ENCODE measurements around the gene TLE3. TPM values are rescaled to one million over a fixed set of nuclear protein-coding genes. Genes with fewer than 3 reads are reported as not detected.

Gene TLE3
- total and polyA plus RNA-seq, 2 donors (not counting 1 experiment from before 2014, with no cell fraction given): 14.6 to 16.5 TPM

GRCh38 chr15:70118599-70118998 lies 20.9 kb upstream of the TLE3 start:
- H3K4me2 ChIP-seq (ENCODE audit: extremely low read depth, insufficient read depth, low read length): no peak overlapping the region
- no peak overlapping the region for H3K27ac ChIP-seq (ENCODE audit: insufficient read depth, low read length)
- H3K79me2 ChIP-seq (ENCODE audit: control insufficient read depth, insufficient read depth, low read length): no peaks in the 10 kb centered on the region
- no peaks in the 10 kb centered on the region for H4K20me1 ChIP-seq (ENCODE audit: control insufficient read depth, extremely low read depth, insufficient read depth, low read length)
- no peak overlapping the region for H2AFZ ChIP-seq (ENCODE audit: low read length)
- no peak for DNase-seq (ENCODE audit: low read depth in 2 of 2)
- no peak overlapping the region for H3K9ac ChIP-seq (ENCODE audit: insufficient read depth, low read length)
- H3K4me3 ChIP-seq (replicated peaks in 1 of 4; ENCODE audit: control extremely low read depth in 1 of 4, insufficient read depth in 1 of 4, low read depth in 3 of 4, low read length in 4 of 4): no peak overlapping the region
- H3K9me3 ChIP-seq (ENCODE audit: control insufficient read depth, insufficient read depth, low read depth, low read length): no peaks in the 10 kb centered on the region
- TF ChIP-seq EZH2 (IDR thresholded peaks at IDR 0.05; ENCODE audit: low read length, missing control alignments): no peak
- TF ChIP-seq, protein P1, sequence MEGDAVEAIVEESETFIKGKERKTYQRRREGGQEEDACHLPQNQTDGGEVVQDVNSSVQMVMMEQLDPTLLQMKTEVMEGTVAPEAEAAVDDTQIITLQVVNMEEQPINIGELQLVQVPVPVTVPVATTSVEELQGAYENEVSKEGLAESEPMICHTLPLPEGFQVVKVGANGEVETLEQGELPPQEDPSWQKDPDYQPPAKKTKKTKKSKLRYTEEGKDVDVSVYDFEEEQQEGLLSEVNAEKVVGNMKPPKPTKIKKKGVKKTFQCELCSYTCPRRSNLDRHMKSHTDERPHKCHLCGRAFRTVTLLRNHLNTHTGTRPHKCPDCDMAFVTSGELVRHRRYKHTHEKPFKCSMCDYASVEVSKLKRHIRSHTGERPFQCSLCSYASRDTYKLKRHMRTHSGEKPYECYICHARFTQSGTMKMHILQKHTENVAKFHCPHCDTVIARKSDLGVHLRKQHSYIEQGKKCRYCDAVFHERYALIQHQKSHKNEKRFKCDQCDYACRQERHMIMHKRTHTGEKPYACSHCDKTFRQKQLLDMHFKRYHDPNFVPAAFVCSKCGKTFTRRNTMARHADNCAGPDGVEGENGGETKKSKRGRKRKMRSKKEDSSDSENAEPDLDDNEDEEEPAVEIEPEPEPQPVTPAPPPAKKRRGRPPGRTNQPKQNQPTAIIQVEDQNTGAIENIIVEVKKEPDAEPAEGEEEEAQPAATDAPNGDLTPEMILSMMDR (conservative IDR thresholded peaks at IDR 0.05 in 1 of 2, IDR thresholded peaks at IDR 0.05 in 1 of 2; ENCODE audit: low read depth in 1 of 2, low read length in 2 of 2): no peak
- no peaks in the 10 kb centered on the region for H3K36me3 ChIP-seq (ENCODE audit: control insufficient read depth, insufficient read depth, low read length)
- H3K4me1 ChIP-seq (ENCODE audit: control insufficient read depth, extremely low read depth, insufficient read depth, low read length): peaks cover 6% of the 10 kb centered on the region
- peaks cover 12% of the 10 kb centered on the region for H3K27me3 ChIP-seq (ENCODE audit: control insufficient read depth, insufficient read depth, low read length)

DNA sequence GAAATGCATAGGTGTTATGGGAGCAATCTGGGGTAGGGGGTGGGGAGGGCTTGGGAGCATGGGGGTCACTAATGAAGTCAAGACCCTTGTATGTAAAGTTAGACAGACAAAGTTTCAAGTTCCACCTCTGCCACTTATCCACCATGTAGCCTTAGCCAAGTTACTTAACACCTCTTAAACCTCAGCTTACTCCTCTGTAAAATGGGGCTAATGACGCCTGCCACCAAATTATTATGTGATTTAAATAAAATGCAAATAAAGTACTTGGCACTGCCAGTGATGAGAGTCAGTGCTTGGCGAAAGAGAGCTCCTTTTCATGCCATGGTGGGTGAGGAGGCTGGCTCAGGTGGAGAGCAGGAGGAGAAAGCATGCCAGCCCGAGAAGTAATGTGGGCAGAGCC lies 18.6 kb upstream of the TLE3 start:
- no peak for DNase-seq (ENCODE audit: low read depth in 2 of 2)
- no peaks in the 10 kb centered on the region for H4K20me1 ChIP-seq (ENCODE audit: control insufficient read depth, extremely low read depth, insufficient read depth, low read length)
- no peaks in the 10 kb centered on the region for H3K36me3 ChIP-seq (ENCODE audit: control insufficient read depth, insufficient read depth, low read length)
- no peak overlapping the region for H3K4me2 ChIP-seq (ENCODE audit: extremely low read depth, insufficient read depth, low read length)
- no peak overlapping the region for H2AFZ ChIP-seq (ENCODE audit: low read length)
- peaks cover 7% of the 10 kb centered on the region for H3K4me1 ChIP-seq (ENCODE audit: control insufficient read depth, extremely low read depth, insufficient read depth, low read length)
- TF ChIP-seq, protein P1 (conservative IDR thresholded peaks at IDR 0.05 in 1 of 2, IDR thresholded peaks at IDR 0.05 in 1 of 2; ENCODE audit: low read depth in 1 of 2, low read length in 2 of 2): no peak
- no peak for TF ChIP-seq EZH2 (IDR thresholded peaks at IDR 0.05; ENCODE audit: low read length, missing control alignments)
- H3K79me2 ChIP-seq (ENCODE audit: control insufficient read depth, insufficient read depth, low read length): no peaks in the 10 kb centered on the region
- H3K27ac ChIP-seq (ENCODE audit: insufficient read depth, low read length): no peak overlapping the region
- H3K27me3 ChIP-seq (ENCODE audit: control insufficient read depth, insufficient read depth, low read length): peaks cover 9% of the 10 kb centered on the region
- H3K4me3 ChIP-seq (replicated peaks in 1 of 4; ENCODE audit: control extremely low read depth in 1 of 4, insufficient read depth in 1 of 4, low read depth in 3 of 4, low read length in 4 of 4): no peak overlapping the region
- no peaks in the 10 kb centered on the region for H3K9me3 ChIP-seq (ENCODE audit: control insufficient read depth, insufficient read depth, low read depth, low read length)
- H3K9ac ChIP-seq (ENCODE audit: insufficient read depth, low read length): no peak overlapping the region

GRCh38 chr15:70114221-70114620 lies 16.5 kb upstream of the TLE3 start:
- Histone ChIP-seq H2AFZ (ENCODE audit: low read length) (no peak overlapping the region), H3K9me3 (ENCODE audit: control insufficient read depth, insufficient read depth, low read depth, low read length) (no peaks in the 10 kb centered on the region), H4K20me1 (ENCODE audit: control insufficient read depth, extremely low read depth, insufficient read depth, low read length) (no peaks in the 10 kb centered on the region), H3K9ac (ENCODE audit: insufficient read depth, low read length) (no peak overlapping the region), H3K27ac (ENCODE audit: insufficient read depth, low read length) (no peak overlapping the region), H3K4me3 (replicated peaks in 1 of 4; ENCODE audit: control extremely low read depth in 1 of 4, insufficient read depth in 1 of 4, low read depth in 3 of 4, low read length in 4 of 4) (no peak overlapping the region), H3K4me2 (ENCODE audit: extremely low read depth, insufficient read depth, low read length) (no peak overlapping the region), H3K36me3 (ENCODE audit: control insufficient read depth, insufficient read depth, low read length) (no peaks in the 10 kb centered on the region), H3K27me3 (ENCODE audit: control insufficient read depth, insufficient read depth, low read length) (peaks cover 12% of the 10 kb centered on the region), H3K79me2 (ENCODE audit: control insufficient read depth, insufficient read depth, low read length) (no peaks in the 10 kb centered on the region), H3K4me1 (ENCODE audit: control insufficient read depth, extremely low read depth, insufficient read depth, low read length) (peaks cover 4% of the 10 kb centered on the region)
- no peak for TF ChIP-seq EZH2 (IDR thresholded peaks at IDR 0.05; ENCODE audit: low read length, missing control alignments)
- TF ChIP-seq, protein P1 (conservative IDR thresholded peaks at IDR 0.05 in 1 of 2, IDR thresholded peaks at IDR 0.05 in 1 of 2; ENCODE audit: low read depth in 1 of 2, low read length in 2 of 2): no peak
- DNase-seq (ENCODE audit: low read depth in 2 of 2): peak in 1 of 2 donors; percentile 66

Measured in fibroblast of lung (primary cell).